Fibroblast of the aortic adventitia (primary cell): ENCODE results near the gene PSD2. TPM values are rescaled to one million over a fixed set of nuclear protein-coding genes. Genes with fewer than 3 reads are reported as not detected.

Experiments used
- DNase-seq: peaks from one replicate; pipeline ENCODE4 v3.0.0-alpha.2; 2010; ENCODE audit warnings: low read depth
- H3K4me3 ChIP-seq: 2 replicates; pipeline ENCODE4 v1.5.1; 2011; ENCODE audit warnings: low read depth, mild to moderate bottlenecking, control low read depth, low read length, moderate library complexity
- total RNA-seq: library from RNA; depleted of rRNA; stranded (reverse); fragments of >200 nt; gene quantifications from 2 replicates; pipeline ENCODE4 v1.2.3, GENCODE V29; 2012; ENCODE audit warnings: low replicate concordance
- TF ChIP-seq, protein P1 (sequence below): IDR thresholded peaks from 2 replicates; pipeline ENCODE4 v1.5.1; 2011; ENCODE audit warnings: mild to moderate bottlenecking, low read length, control low read depth, inconsistent platforms; ENCODE audit not compliant: insufficient read depth

PSD2 gene
- total RNA-seq, 1 donor = not detected

DNA sequence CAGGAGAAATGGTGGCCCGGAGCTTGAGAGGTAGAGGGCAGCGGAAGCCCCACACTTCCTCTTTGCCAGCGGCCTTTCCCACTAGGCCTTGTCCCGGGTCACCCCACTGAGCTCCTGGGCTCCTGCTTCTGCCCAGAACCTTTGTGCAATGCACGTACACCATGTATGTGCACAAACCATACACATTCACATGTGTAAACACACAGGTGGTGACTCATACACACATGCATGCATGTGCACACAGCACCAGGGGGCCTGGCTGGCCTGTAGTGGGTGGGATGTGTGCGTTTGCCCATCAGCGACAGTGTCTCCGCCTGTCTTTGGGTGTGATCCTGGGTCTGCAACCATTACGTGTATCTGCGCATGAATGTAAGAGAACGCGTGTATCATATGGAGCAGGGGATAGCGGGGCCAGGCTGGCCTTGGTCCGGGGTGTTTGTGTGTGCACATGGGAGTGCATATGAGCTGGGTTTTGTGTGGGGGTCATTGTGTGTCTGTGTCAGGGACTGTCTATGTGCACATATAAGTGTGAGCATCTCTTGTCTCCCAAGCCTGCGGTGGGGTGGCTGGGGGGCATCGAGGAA, 43.7 kb downstream of the PSD2 start:
- TF ChIP-seq, protein P1, sequence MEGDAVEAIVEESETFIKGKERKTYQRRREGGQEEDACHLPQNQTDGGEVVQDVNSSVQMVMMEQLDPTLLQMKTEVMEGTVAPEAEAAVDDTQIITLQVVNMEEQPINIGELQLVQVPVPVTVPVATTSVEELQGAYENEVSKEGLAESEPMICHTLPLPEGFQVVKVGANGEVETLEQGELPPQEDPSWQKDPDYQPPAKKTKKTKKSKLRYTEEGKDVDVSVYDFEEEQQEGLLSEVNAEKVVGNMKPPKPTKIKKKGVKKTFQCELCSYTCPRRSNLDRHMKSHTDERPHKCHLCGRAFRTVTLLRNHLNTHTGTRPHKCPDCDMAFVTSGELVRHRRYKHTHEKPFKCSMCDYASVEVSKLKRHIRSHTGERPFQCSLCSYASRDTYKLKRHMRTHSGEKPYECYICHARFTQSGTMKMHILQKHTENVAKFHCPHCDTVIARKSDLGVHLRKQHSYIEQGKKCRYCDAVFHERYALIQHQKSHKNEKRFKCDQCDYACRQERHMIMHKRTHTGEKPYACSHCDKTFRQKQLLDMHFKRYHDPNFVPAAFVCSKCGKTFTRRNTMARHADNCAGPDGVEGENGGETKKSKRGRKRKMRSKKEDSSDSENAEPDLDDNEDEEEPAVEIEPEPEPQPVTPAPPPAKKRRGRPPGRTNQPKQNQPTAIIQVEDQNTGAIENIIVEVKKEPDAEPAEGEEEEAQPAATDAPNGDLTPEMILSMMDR = no peak
- no peak overlapping the region for H3K4me3 ChIP-seq
- no peak for DNase-seq

- no peak overlapping the region for H3K4me3 ChIP-seq
- DNase-seq = no peak
- TF ChIP-seq, protein P1 = no peak
Observed at GRCh38 chr5:139839918-139840317, 44.3 kb downstream of the PSD2 start.

DNA sequence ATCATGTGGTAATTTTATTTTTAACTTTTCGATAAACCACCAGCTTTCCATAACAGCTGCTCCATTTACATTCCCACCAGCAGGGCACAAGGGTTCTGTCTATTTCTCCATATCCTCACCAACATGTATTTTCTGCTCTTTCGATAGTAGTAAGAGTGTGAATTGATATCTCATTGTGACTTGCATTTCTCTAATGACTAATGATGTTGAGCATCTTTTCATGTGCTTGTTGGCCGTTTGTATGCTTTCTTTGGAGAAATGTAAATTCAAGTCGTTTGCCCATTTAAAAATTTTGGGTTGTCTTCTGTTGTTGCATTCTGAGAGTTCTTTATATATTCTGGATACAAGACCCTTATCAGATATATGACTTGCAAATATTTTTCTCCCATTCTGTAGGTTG, 45.9 kb downstream of the PSD2 start:
- H3K4me3 ChIP-seq = no peak overlapping the region
- DNase-seq = no peak

DNA sequence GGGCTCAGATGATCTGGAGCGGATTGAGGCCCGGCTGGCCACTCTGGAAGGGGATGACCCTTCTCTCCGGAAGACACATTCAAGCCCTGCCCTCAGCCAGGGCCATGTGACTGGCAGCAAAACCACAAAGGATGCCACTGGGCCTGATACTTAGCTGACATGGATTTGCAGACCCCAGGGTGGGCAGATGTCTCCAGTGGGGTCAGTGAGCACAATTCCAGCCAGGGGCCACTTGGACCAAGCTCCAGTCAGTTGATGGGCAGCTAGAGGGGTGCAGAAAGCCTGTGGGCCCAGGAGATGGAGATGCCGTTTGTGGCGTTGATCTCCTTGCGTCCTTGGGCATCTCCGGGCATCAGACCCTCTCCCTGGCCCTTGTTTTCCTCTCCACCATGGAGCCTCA, 46.7 kb downstream of the PSD2 start:
- TF ChIP-seq, protein P1 = no peak
- H3K4me3 ChIP-seq = no peak overlapping the region
- no peak for DNase-seq

More for the DNA sequence above, 45.9 kb downstream of the PSD2 start:
- TF ChIP-seq, protein P1 = peak; percentile 18

DNA sequence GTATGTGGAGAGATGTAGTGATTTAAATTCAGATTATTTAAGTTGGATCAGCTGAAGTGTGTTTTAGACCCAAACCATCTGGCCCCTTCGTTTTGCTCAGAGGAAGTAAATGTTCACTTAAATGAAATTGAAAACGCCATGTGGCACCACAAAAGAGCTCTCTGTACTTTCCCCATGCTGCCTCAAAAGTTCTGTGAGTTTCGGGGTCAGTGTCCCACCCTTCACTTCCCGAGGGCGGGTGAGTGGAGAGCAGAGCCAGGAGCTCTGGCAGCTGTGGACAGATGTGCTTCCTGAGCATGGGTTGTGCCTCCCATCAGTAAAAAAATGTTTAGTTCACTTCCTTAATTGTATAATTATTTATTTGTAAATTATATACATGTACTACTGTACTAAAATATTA, 48.4 kb downstream of the PSD2 start:
- no peak for DNase-seq
- TF ChIP-seq, protein P1 = no peak
- no peak overlapping the region for H3K4me3 ChIP-seq

DNA sequence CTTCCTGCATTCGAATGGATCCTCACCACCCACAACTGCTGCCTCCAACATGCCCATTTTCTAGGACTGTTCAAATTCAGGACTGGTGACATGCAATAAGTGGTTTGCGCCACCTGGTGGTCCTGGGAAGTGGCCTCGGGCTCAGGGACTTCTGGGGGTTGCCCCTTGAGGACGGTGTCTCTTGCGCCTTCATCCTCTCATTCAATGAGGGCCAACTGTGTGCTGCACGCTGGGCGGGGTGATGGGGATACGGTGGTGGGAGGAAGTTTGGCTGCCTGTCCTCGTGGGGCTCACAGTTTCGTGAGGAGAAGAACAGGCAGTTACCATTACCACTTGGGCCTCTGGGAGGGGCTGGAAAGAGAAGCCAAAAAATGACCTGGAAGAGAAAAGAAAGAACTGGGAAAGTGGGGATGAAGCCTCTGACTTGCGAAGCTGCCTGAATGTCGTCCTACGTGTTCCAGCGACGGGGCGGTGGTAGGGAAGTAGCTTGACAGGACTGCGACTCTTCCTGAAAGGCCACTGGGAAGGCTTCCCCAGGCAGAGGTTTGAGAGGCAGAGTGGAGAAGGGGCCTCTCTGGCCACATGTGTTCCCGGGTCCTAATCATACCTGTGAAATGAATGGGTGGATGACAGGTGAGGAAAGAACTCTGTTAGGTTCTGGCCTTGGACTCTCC, 49.0 kb downstream of the PSD2 start:
- peak; percentile 75 for DNase-seq
- TF ChIP-seq, protein P1 = peak; percentile 80

More for the DNA sequence above, 49.0 kb downstream of the PSD2 start:
- H3K4me3 ChIP-seq = no peak overlapping the region
